Calu3 (cell line): ENCODE results near the gene CMTM1. TPM values are rescaled to one million over a fixed set of nuclear protein-coding genes. Genes with fewer than 3 reads are reported as not detected.

Source experiments
- BruUV-seq: library from RNA; stranded (reverse); fragments of 400-500 nt; replicated peaks from 2 replicates; lab custom pipeline; 2021; lab: Mats Ljungman, UMichigan
- CTCF ChIA-PET: fragments of 300-600 bp; sonication (Branson Sonifier 250); formaldehyde crosslinking; loops from one replicate; lab custom pipeline; 2022; ENCODE audit warnings: antibody characterized with exemption; lab: Charles Lee
- DNase-seq: peaks from one replicate; pipeline ENCODE4 v3.0.0; 2022
- H3K27ac Mint-ChIP-seq: one replicate; pipeline ENCODE4 v1.8.0; 2022; ENCODE audit warnings: mixed read lengths; ENCODE audit not compliant: unreplicated experiment
- H3K27me3 Mint-ChIP-seq: one replicate; pipeline ENCODE4 v1.8.0; 2022; ENCODE audit warnings: mixed read lengths; ENCODE audit not compliant: unreplicated experiment
- H3K36me3 Mint-ChIP-seq: one replicate; pipeline ENCODE4 v1.8.0; 2022; ENCODE audit warnings: mild to moderate bottlenecking, moderate library complexity, mixed read lengths; ENCODE audit not compliant: insufficient read depth, unreplicated experiment
- H3K4me1 Mint-ChIP-seq: one replicate; pipeline ENCODE4 v1.8.0; 2022; ENCODE audit warnings: mild to moderate bottlenecking, low read depth, mixed read lengths; ENCODE audit not compliant: unreplicated experiment
- H3K4me3 Mint-ChIP-seq: one replicate; pipeline ENCODE4 v1.8.0; 2022; ENCODE audit warnings: mild to moderate bottlenecking, low read depth, moderate library complexity, mixed read lengths; ENCODE audit not compliant: unreplicated experiment
- H3K9me3 Mint-ChIP-seq: one replicate; pipeline ENCODE4 v1.8.0; 2022; ENCODE audit warnings: low read depth, mixed read lengths; ENCODE audit not compliant: unreplicated experiment
- CTCF ChIP-seq: fragments of 200-600 bp; IDR thresholded peaks from one replicate; pipeline ENCODE4 v1.8.0; 2022; ENCODE audit warnings: antibody characterized with exemption; ENCODE audit not compliant: unreplicated experiment
- intact Hi-C: fragments of 100-400 bp; cut with micrococcal nuclease; formaldehyde crosslinking; loops from one replicate; pipeline ENCODE4 v1.10.0; 2022; ENCODE audit not compliant: unreplicated experiment
- total RNA-seq: library from RNA; stranded (reverse); gene quantifications from 2 replicates; pipeline ENCODE4 v1.2.3, GENCODE V29; 2022

The CMTM1 gene
- total RNA-seq, 1 experiment from 2014 or later: 72.1 TPM

DNA sequence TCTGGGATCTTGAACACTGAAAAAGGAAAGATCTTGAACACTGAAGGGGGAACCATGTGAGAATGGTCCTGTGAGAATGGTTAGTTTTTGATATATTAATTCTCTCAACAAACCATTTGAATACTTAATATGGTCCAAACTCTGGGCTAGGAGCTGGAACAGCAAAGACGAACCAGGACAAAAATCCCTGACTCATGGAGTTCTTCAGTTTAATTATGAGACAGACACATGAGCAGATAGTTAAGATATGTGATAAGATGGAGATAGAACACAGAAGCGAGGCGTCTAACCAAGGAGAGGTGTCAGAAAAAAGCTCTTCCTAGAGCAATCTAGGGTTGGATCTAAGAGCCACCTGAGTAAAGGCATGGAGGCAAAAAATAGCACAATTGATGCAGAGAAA is 12.2 kb upstream of the CMTM1 start:
- CTCF ChIA-PET: interaction anchor here (1.0 to 3.9 kb wide), 3 partner anchors 31 to 147 kb away, joined by 4 to 20 read pairs (median 4); no protein-coding TSS in a partner anchor
- DNase-seq: no peak
- Mint-ChIP-seq H3K27ac (peak overlapping the region; percentile 96), H3K4me3 (peak overlapping the region; percentile 92), H3K9me3 (no peaks in the 10 kb centered on the region), H3K36me3 (peaks cover 83% of the 10 kb centered on the region), H3K27me3 (no peaks in the 10 kb centered on the region), H3K4me1 (peaks cover 60% of the 10 kb centered on the region)
- no TSS peak for BruUV-seq
- no peak for TF ChIP-seq CTCF
- intact Hi-C loops: loop anchor here (5.0 kb wide), 1 partner anchor 147 kb away; no protein-coding TSS in a partner anchor

DNA sequence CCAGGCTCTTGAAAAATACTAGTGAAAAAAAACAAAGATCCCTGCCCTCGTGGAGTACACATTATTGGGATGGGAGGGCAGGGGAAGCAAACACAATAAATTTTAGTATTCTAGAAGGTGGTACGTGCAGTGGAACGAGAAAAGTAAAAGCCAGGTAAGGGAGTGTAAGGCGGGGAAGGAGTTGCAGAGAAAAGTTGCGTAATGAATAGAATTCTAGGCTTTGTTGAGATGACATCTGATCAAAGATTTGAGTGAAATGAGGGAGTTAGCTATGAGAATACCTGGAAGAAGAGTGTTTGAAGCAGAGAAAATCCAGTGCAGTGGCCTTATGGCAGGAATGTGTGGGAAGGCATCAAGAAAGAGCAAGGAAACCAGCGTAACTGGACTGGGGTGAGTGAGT is 11.7 kb upstream of the CMTM1 start:
- no peak for TF ChIP-seq CTCF
- Mint-ChIP-seq H3K27me3 (no peaks in the 10 kb centered on the region), H3K9me3 (no peaks in the 10 kb centered on the region), H3K4me3 (peak overlapping the region; percentile 92), H3K36me3 (peaks cover 82% of the 10 kb centered on the region), H3K4me1 (peaks cover 60% of the 10 kb centered on the region), H3K27ac (peak overlapping the region; percentile 96)
- DNase-seq: no peak
- CTCF ChIA-PET: interaction anchor here (1.0 kb wide), 1 partner anchor 46 kb away, joined by 4 read pairs; no protein-coding TSS in a partner anchor
- intact Hi-C loops: loop anchor here (5.0 kb wide), 1 partner anchor 147 kb away; no protein-coding TSS in a partner anchor
- no TSS peak for BruUV-seq

DNA sequence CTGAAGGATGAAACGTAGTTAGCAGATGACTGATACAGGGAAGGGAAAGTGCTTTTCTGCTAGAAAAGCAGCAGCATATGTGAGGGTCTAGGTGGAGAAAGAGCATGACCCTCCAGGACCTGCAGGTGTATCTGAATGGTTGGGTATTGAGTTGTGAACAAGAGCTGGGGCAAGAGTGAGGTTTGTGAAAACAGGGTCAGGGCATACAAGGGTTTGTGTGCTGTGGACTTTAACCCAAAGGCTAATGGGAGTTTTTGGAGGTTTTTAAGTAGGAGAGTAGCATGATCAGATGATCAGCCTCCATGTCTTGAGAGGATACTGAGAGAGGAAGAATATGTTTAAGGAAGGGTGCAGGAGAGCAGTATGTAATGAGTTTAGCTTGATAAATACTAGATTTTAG is 6.1 kb upstream of the CMTM1 start:
- BruUV-seq: no TSS peak
- Mint-ChIP-seq H3K4me3 (peak overlapping the region; percentile 4), H3K27me3 (no peaks in the 10 kb centered on the region), H3K4me1 (peaks cover 57% of the 10 kb centered on the region), H3K27ac (peak overlapping the region; percentile 55), H3K9me3 (no peaks in the 10 kb centered on the region), H3K36me3 (peaks cover 78% of the 10 kb centered on the region)
- no peak for TF ChIP-seq CTCF
- CTCF ChIA-PET: interaction anchor here (0.5 kb wide), 1 partner anchor 47 kb away, joined by 3 read pairs; no protein-coding TSS in a partner anchor
- intact Hi-C loops: no loop called here
- DNase-seq: no peak

DNA sequence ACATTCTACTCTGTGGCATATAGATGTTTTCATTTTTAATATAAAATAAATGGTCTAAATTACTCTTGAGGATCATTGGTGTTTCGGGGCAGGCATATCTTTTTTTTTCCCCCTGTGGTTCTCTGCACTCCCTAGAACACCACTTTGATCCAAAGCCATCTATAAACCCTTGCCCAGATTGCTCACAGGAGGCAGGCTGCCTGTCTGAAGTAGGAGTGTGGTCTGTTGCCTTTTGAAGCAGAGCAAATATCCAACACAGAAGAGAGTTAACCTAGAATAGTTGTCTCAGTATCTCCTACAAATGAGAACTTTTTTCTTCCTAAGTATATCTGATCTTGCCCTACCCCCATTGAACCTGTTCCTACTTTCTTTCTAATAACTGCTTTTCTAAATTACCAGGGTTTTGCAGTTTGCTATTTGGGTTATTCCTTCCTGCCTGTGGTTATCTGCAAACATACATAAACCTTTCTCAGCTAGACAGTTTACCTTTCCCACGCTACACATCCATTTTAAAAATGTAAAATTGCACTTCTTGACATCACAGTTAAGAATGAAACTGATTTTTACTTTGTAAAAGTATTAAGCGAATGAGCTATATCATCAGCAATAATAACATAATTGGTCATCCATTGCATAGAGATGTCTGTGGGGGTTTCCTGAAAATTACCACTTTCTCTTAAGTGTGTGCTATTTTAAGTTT is 4.7 kb upstream of the CMTM1 start:
- no peak for DNase-seq
- H3K4me1 Mint-ChIP-seq: peaks cover 44% of the 10 kb centered on the region
- no TSS peak for BruUV-seq
- CTCF ChIA-PET: interaction anchor here (1.0 kb wide), 1 partner anchor 155 kb away, joined by 3 read pairs; no protein-coding TSS in a partner anchor
- no peak overlapping the region for H3K4me3 Mint-ChIP-seq
- TF ChIP-seq CTCF: no peak
- peaks cover 81% of the 10 kb centered on the region for H3K36me3 Mint-ChIP-seq
- no peaks in the 10 kb centered on the region for H3K9me3 Mint-ChIP-seq
- H3K27me3 Mint-ChIP-seq: no peaks in the 10 kb centered on the region
- intact Hi-C loops: no loop called here
- H3K27ac Mint-ChIP-seq: no peak overlapping the region
